PC-3 (cell line): ENCODE results near the gene SUGCT. TPM values are rescaled to one million over a fixed set of nuclear protein-coding genes. Genes with fewer than 3 reads are reported as not detected.

Experiments
- ATAC-seq: fragments of 200-7000 bp; cut with Tn5 transposase; 2 replicates; pipeline ENCODE4 v1.9.1; 2020; ENCODE audit warnings: mild to moderate bottlenecking, moderate library complexity
- BruUV-seq: library from RNA; stranded (reverse); fragments of 400-500 nt; replicated peaks from 2 replicates; lab custom pipeline; 2021; lab: Mats Ljungman, UMichigan
- CTCF ChIA-PET: fragments of 300-600 bp; sonication (Branson Sonifier 250); formaldehyde crosslinking; loops from one replicate; lab custom pipeline; 2022; ENCODE audit warnings: antibody characterized with exemption; lab: Charles Lee
- POLR2A ChIA-PET: fragments of 300-600 bp; sonication (Branson Sonifier 250); formaldehyde crosslinking; loops from one replicate; lab custom pipeline; 2022; ENCODE audit warnings: antibody characterized with exemption; ENCODE audit not compliant: unreplicated experiment; lab: Charles Lee
- DNase-seq: peaks from one replicate; pipeline ENCODE4 v3.0.0-alpha.2; 2015
- H2AFZ ChIP-seq: fragments of 300-600 bp; sonication (generic); 2 replicates; pipeline ENCODE4 v1.6.0; 2016; ENCODE audit warnings: antibody characterized with exemption, low read length
- H3F3A ChIP-seq: fragments of 300-600 bp; sonication (generic); one replicate; pipeline ENCODE4 v1.6.0; 2017; ENCODE audit warnings: antibody characterized with exemption, low read length, control low read depth, mild to moderate bottlenecking; ENCODE audit not compliant: unreplicated experiment
- H3K27ac ChIP-seq: fragments of 300-600 bp; sonication (generic); 2 replicates; pipeline ENCODE4 v1.5.1; 2016; ENCODE audit warnings: mild to moderate bottlenecking, low read length
- H3K27me3 ChIP-seq: fragments of 300-600 bp; sonication (generic); 2 replicates; pipeline ENCODE4 v1.6.1; 2016; ENCODE audit warnings: low read length, mixed read lengths
- H3K36me3 ChIP-seq: fragments of 300-600 bp; sonication (generic); 2 replicates; pipeline ENCODE4 v1.6.1; 2016; ENCODE audit warnings: low read depth, mixed run types, low read length, mixed read lengths
- H3K4me1 ChIP-seq: fragments of 300-600 bp; sonication (generic); 2 replicates; pipeline ENCODE4 v1.5.1; 2016; ENCODE audit warnings: low read length; ENCODE audit not compliant: insufficient read depth
- H3K4me2 ChIP-seq: fragments of 300-600 bp; sonication (generic); 2 replicates; pipeline ENCODE4 v1.6.0; 2016; ENCODE audit warnings: low read length
- H3K4me3 ChIP-seq: fragments of 300-600 bp; sonication (generic); 2 replicates; pipeline ENCODE4 v1.5.1; 2016; ENCODE audit warnings: mild to moderate bottlenecking, low read length, mixed read lengths
- H3K79me2 ChIP-seq: fragments of 300-600 bp; sonication (generic); 2 replicates; pipeline ENCODE4 v1.6.1; 2017; ENCODE audit warnings: low read length, mixed read lengths
- H3K9ac ChIP-seq: fragments of 300-600 bp; sonication (generic); 2 replicates; pipeline ENCODE4 v1.6.0; 2016; ENCODE audit warnings: mild to moderate bottlenecking, low read length
- H3K9me2 ChIP-seq: fragments of 300-600 bp; sonication (generic); replicated peaks from 2 replicates; pipeline ENCODE4 v1.6.1; 2016; ENCODE audit warnings: mixed run types, low read length, mixed read lengths
- H3K9me3 ChIP-seq: fragments of 300-600 bp; sonication (generic); 2 replicates; pipeline ENCODE4 v1.6.1; 2016; ENCODE audit warnings: low read length, mixed read lengths
- H4K20me1 ChIP-seq: fragments of 300-600 bp; sonication (generic); 2 replicates; pipeline ENCODE4 v1.6.1; 2016; ENCODE audit warnings: low read length, mixed read lengths
- EZH2 ChIP-seq: fragments of 300-600 bp; sonication (generic); IDR thresholded peaks from one replicate; pipeline ENCODE4 v1.6.1; 2017; ENCODE audit warnings: antibody characterized with exemption, mild to moderate bottlenecking, low read length; ENCODE audit not compliant: unreplicated experiment
- EZH2phosphoT487 ChIP-seq: fragments of 300-600 bp; sonication (generic); IDR thresholded peaks from 2 replicates; pipeline ENCODE4 v1.6.1; 2018; ENCODE audit warnings: mild to moderate bottlenecking, antibody characterized with exemption, low read length, borderline replicate concordance
- intact Hi-C: fragments of 100-400 bp; cut with micrococcal nuclease; formaldehyde crosslinking; loops from 2 replicates; pipeline ENCODE4 v1.9.0; 2023
- total RNA-seq: library from RNA; depleted of rRNA; stranded (reverse); fragments of >200 nt; gene quantifications from 2 replicates; pipeline ENCODE4 v1.2.3, GENCODE V29; 2014
- TF ChIP-seq, protein P1 (sequence below): fragments of 300-600 bp; sonication (generic); conservative IDR thresholded peaks from 2 replicates; pipeline ENCODE4 v1.5.1; 2017; ENCODE audit warnings: antibody characterized with exemption, low read depth, mild to moderate bottlenecking, low read length

Gene SUGCT
- total RNA-seq, 1 experiment from 2014 or later = 2.9 TPM

- Histone ChIP-seq H3K79me2 (no peaks in the 10 kb centered on the region), H3F3A (no peaks in the 10 kb centered on the region), H3K27me3 (no peaks in the 10 kb centered on the region), H4K20me1 (no peaks in the 10 kb centered on the region), H3K9me3 (no peaks in the 10 kb centered on the region), H3K9ac (no peak overlapping the region), H3K4me2 (no peak overlapping the region), H2AFZ (no peak overlapping the region), H3K36me3 (no peaks in the 10 kb centered on the region), H3K27ac (no peak overlapping the region), H3K4me1 (no peaks in the 10 kb centered on the region; the same call in 1 of the 2 replicates), H3K9me2 (no peaks in the 10 kb centered on the region), H3K4me3 (no peak overlapping the region)
- intact Hi-C loops = no loop called here
- CTCF ChIA-PET = no interaction called here
- no peak for ATAC-seq
- POLR2A ChIA-PET = no interaction called here
- TF ChIP-seq, protein P1, sequence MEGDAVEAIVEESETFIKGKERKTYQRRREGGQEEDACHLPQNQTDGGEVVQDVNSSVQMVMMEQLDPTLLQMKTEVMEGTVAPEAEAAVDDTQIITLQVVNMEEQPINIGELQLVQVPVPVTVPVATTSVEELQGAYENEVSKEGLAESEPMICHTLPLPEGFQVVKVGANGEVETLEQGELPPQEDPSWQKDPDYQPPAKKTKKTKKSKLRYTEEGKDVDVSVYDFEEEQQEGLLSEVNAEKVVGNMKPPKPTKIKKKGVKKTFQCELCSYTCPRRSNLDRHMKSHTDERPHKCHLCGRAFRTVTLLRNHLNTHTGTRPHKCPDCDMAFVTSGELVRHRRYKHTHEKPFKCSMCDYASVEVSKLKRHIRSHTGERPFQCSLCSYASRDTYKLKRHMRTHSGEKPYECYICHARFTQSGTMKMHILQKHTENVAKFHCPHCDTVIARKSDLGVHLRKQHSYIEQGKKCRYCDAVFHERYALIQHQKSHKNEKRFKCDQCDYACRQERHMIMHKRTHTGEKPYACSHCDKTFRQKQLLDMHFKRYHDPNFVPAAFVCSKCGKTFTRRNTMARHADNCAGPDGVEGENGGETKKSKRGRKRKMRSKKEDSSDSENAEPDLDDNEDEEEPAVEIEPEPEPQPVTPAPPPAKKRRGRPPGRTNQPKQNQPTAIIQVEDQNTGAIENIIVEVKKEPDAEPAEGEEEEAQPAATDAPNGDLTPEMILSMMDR = no peak
- no peak for TF ChIP-seq EZH2phosphoT487
- no peak for TF ChIP-seq EZH2
- BruUV-seq = no TSS peak
- DNase-seq = peak; percentile 8
Observed at GRCh38 chr7:40572810-40573465, 438.1 kb downstream of the SUGCT start.

DNA sequence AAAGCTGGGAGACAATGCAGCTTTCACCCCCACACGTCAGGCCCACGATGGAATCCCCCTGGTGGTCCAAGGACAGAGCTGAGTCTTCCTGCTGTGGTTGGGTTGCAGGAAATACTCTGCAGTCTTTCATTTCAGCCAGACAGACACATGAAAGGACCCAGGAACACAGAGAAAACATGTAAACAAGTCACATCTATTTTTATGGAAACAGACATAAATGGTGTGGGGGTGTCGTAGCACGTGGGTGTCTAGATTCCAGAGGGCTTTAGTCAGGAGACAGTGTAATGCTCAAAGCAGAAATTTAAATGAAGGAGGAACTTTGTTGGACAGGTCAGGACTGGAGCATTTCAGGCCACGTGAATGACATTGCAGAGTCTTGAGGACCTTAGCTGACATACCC lies 444.6 kb downstream of the SUGCT start:
- no peak for ATAC-seq
- Histone ChIP-seq H3K4me2 (no peak overlapping the region), H3F3A (no peaks in the 10 kb centered on the region), H3K9me3 (no peaks in the 10 kb centered on the region), H2AFZ (no peak overlapping the region), H3K9me2 (no peaks in the 10 kb centered on the region), H3K4me1 (no peaks in the 10 kb centered on the region), H3K4me3 (no peak overlapping the region), H3K27me3 (no peaks in the 10 kb centered on the region), H3K79me2 (no peaks in the 10 kb centered on the region), H3K27ac (no peak overlapping the region), H3K36me3 (no peaks in the 10 kb centered on the region), H3K9ac (no peak overlapping the region), H4K20me1 (no peaks in the 10 kb centered on the region)
- BruUV-seq = no TSS peak
- intact Hi-C loops = no loop called here
- TF ChIP-seq, protein P1 = no peak
- TF ChIP-seq EZH2phosphoT487 = no peak
- no peak for TF ChIP-seq EZH2
- POLR2A ChIA-PET = no interaction called here
- CTCF ChIA-PET = no interaction called here
- no peak for DNase-seq

DNA sequence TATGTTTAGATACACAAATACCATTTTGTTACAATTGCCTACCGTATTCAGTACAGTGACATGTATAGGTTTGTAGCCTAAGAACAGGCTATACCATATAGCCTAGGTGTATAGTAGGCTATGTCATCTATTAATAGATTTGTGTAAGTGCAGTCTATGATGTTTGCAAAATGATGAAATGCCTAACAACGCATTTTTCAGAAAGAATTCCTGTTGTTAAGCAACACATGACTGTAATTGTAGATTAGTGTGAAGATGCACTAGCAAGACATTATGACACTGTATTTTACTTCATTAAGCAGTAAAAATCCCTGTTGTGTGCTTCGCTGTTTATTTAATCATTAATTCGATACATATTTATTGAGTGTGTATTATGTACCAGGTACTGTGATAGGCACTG lies 446.0 kb downstream of the SUGCT start:
- H3K9ac ChIP-seq = no peak overlapping the region
- no peak overlapping the region for H3K27ac ChIP-seq
- no peaks in the 10 kb centered on the region for H3K36me3 ChIP-seq
- no peaks in the 10 kb centered on the region for H3K9me3 ChIP-seq
- H3K4me1 ChIP-seq = peaks cover 10% of the 10 kb centered on the region
- no TSS peak for BruUV-seq
- no peaks in the 10 kb centered on the region for H4K20me1 ChIP-seq
- H3F3A ChIP-seq = no peaks in the 10 kb centered on the region
- ChIA-PET POLR2A (no interaction called here), CTCF (no interaction called here)
- no peaks in the 10 kb centered on the region for H3K79me2 ChIP-seq
- no peak overlapping the region for H3K4me2 ChIP-seq
- no peaks in the 10 kb centered on the region for H3K9me2 ChIP-seq
- no peak overlapping the region for H3K4me3 ChIP-seq
- H3K27me3 ChIP-seq = no peaks in the 10 kb centered on the region
- no peak for ATAC-seq
- intact Hi-C loops = loop anchor here (10.0 kb wide), 1 partner anchor 56 kb away; no protein-coding TSS in a partner anchor
- TF ChIP-seq EZH2 (no peak), EZH2phosphoT487 (no peak)
- no peak for DNase-seq
- H2AFZ ChIP-seq = no peak overlapping the region
